ENCODE measurements around the gene MAPK14.

The MAPK14 gene

GRCh38 chr6:36133912-36134311 lies 106.3 kb downstream of the MAPK14 start:
- TF ChIP-seq, protein P1, sequence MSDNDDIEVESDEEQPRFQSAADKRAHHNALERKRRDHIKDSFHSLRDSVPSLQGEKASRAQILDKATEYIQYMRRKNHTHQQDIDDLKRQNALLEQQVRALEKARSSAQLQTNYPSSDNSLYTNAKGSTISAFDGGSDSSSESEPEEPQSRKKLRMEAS (IDR thresholded peaks at IDR 0.05), result no peak
- TF ChIP-seq CEBPB (IDR thresholded peaks at IDR 0.05) (no peak), CREB1 (IDR thresholded peaks at IDR 0.05; ENCODE audit: low read depth) (no peak), NFIC (IDR thresholded peaks at IDR 0.05) (no peak), EGR1 (IDR thresholded peaks at IDR 0.05) (no peak), TAF1 (IDR thresholded peaks at IDR 0.05; ENCODE audit: low read depth) (no peak), ZBTB7A (IDR thresholded peaks at IDR 0.05; ENCODE audit: low read depth) (no peak), YY1 (IDR thresholded peaks at IDR 0.05; ENCODE audit: low read depth) (no peak), EP300 (IDR thresholded peaks at IDR 0.05; ENCODE audit: borderline replicate concordance) (no peak), RAD21 (IDR thresholded peaks at IDR 0.05; ENCODE audit: low read depth) (no peak), TEAD4 (IDR thresholded peaks at IDR 0.05) (no peak), FOXM1 (IDR thresholded peaks at IDR 0.05; ENCODE audit: borderline replicate concordance, low read depth) (no peak), TCF12 (IDR thresholded peaks at IDR 0.05; ENCODE audit: low read depth) (no peak)
- TF ChIP-seq, protein P2, sequence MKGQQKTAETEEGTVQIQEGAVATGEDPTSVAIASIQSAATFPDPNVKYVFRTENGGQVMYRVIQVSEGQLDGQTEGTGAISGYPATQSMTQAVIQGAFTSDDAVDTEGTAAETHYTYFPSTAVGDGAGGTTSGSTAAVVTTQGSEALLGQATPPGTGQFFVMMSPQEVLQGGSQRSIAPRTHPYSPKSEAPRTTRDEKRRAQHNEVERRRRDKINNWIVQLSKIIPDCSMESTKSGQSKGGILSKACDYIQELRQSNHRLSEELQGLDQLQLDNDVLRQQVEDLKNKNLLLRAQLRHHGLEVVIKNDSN (IDR thresholded peaks at IDR 0.05), result no peak

DNA sequence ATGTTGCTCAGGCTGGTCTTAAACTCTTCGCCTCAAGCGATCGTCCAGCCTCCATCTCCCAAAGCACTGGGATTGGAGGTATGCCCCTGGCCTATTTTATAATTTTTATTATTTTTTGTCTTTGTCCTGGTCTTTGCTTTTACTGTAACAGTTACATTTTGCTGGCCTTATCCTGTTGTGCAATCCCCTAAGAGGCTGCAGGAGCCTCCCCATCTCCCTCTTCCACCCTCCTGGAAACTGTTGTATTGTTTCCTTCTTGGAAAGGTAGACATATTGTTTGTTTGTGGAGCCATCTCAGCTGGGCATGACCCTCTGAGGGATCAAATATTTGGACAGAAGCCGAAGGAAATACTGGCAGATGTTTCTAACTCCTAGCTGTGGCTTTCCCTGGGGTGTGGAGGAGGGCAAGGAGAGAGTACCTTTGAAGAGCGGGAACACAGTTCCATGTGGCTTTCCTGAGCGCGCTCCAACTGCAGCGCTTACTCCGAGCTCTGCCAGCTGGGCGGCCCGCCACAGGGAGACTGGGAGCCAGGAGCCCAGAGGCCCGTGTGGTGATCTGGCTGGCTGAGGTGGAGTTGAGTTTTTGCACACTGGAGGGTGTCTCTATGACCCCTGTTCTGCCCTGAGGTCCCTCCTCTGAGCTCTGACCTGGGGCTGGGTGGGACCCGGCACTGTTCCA lies 107.6 kb downstream of the MAPK14 start:
- TF ChIP-seq EP300 (IDR thresholded peaks at IDR 0.05; ENCODE audit: borderline replicate concordance) (no peak), EGR1 (IDR thresholded peaks at IDR 0.05) (no peak), CREB1 (IDR thresholded peaks at IDR 0.05; ENCODE audit: low read depth) (no peak), REST (IDR thresholded peaks at IDR 0.05; ENCODE audit: low read depth) (no peak), TCF12 (IDR thresholded peaks at IDR 0.05; ENCODE audit: low read depth) (no peak), CEBPB (IDR thresholded peaks at IDR 0.05) (no peak), ZBTB7A (IDR thresholded peaks at IDR 0.05; ENCODE audit: low read depth) (no peak), TAF1 (IDR thresholded peaks at IDR 0.05; ENCODE audit: low read depth) (no peak)
- TF ChIP-seq, protein P1 (IDR thresholded peaks at IDR 0.05), result no peak

GRCh38 chr6:36136034-36136433 lies 108.4 kb downstream of the MAPK14 start:
- TF ChIP-seq YY1 (IDR thresholded peaks at IDR 0.05; ENCODE audit: low read depth), result no peak
- no peak for TF ChIP-seq FOXM1 (IDR thresholded peaks at IDR 0.05; ENCODE audit: borderline replicate concordance, low read depth)
- TF ChIP-seq, protein P2 (IDR thresholded peaks at IDR 0.05), result no peak

DNA sequence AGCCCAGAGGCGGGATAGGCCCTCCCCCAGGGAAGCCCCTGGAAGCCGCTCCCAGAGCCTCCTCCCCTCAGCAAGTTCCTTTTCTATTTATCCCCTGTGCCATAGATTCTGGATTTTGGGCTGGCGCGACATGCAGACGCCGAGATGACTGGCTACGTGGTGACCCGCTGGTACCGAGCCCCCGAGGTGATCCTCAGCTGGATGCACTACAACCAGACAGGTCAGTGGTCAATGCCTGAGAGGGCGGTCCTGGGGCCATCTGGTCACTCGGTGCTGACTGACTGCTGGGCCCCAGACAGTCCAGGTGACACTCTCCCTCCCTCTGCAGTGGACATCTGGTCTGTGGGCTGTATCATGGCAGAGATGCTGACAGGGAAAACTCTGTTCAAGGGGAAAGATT lies 108.9 kb downstream of the MAPK14 start:
- TF ChIP-seq YY1 (IDR thresholded peaks at IDR 0.05; ENCODE audit: low read depth) (no peak), TEAD4 (IDR thresholded peaks at IDR 0.05) (no peak), RAD21 (IDR thresholded peaks at IDR 0.05; ENCODE audit: low read depth) (no peak), CEBPB (IDR thresholded peaks at IDR 0.05) (no peak), ZBTB7A (IDR thresholded peaks at IDR 0.05; ENCODE audit: low read depth) (no peak), EP300 (IDR thresholded peaks at IDR 0.05; ENCODE audit: borderline replicate concordance) (no peak), REST (IDR thresholded peaks at IDR 0.05; ENCODE audit: low read depth) (no peak), CREB1 (IDR thresholded peaks at IDR 0.05; ENCODE audit: low read depth) (no peak), FOXM1 (IDR thresholded peaks at IDR 0.05; ENCODE audit: borderline replicate concordance, low read depth) (no peak), EGR1 (IDR thresholded peaks at IDR 0.05) (no peak)
- TF ChIP-seq, protein P1 (IDR thresholded peaks at IDR 0.05), result no peak
- TF ChIP-seq, protein P2 (IDR thresholded peaks at IDR 0.05), result no peak

DNA sequence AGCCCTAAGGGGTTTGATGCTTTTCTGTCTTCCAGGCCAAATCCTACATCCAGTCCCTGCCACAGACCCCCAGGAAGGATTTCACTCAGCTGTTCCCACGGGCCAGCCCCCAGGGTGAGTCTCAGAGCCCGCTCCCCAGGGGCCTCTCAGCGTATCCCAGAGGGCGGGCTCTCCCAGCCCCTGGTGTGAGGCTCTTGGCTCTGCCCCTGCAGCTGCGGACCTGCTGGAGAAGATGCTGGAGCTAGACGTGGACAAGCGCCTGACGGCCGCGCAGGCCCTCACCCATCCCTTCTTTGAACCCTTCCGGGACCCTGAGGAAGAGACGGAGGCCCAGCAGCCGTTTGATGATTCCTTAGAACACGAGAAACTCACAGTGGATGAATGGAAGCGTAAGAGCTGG lies 111.1 kb downstream of the MAPK14 start:
- TF ChIP-seq CEBPB (IDR thresholded peaks at IDR 0.05) (no peak), REST (IDR thresholded peaks at IDR 0.05; ENCODE audit: low read depth) (no peak), RAD21 (IDR thresholded peaks at IDR 0.05; ENCODE audit: low read depth) (no peak), ZBTB7A (IDR thresholded peaks at IDR 0.05; ENCODE audit: low read depth) (no peak), YY1 (IDR thresholded peaks at IDR 0.05; ENCODE audit: low read depth) (no peak), TEAD4 (IDR thresholded peaks at IDR 0.05) (no peak), NFIC (IDR thresholded peaks at IDR 0.05) (no peak), EP300 (IDR thresholded peaks at IDR 0.05; ENCODE audit: borderline replicate concordance) (no peak), TCF12 (IDR thresholded peaks at IDR 0.05; ENCODE audit: low read depth) (no peak), FOXM1 (IDR thresholded peaks at IDR 0.05; ENCODE audit: borderline replicate concordance, low read depth) (no peak), CREB1 (IDR thresholded peaks at IDR 0.05; ENCODE audit: low read depth) (no peak), TAF1 (IDR thresholded peaks at IDR 0.05; ENCODE audit: low read depth) (no peak)
- TF ChIP-seq, protein P1 (IDR thresholded peaks at IDR 0.05), result no peak
- TF ChIP-seq, protein P2 (IDR thresholded peaks at IDR 0.05), result no peak

Data from Ishikawa (cell line).